ENCODE measurements around the gene CEACAM1.

DNA sequence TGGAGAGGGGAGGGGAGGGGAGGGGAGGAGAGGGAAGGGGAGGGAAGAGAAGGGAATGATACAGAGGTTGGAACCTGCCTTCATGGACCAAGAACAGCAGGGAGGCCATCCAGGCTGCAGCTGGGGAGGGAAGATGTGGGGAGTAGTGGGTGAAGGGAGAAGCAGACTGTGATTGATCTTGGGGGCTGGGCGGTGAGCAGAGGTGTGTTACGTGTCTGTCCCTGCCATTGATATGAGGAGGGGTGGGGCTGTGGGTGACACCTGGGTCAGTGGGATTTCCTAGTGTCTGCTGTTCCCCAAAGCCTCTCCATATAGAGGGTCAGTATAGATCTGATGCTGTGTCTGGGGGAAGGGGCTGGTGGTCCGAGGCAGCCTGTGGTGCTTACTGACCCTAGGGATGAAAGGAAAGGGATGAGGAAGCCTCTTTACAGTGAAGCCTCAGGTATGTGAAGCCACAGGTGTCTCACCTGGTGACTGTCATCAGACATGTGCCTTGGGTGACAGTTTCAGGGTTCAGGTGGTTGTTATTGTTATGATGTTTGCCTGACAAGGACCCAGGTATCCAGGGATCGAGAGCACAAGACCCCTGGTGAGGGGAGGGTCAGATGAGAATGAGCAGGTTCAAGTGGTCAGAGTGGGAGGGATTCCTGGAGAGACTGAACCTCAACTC, 18.7 kb upstream of the CEACAM1 start:
- no peak for TF ChIP-seq EZH2 (IDR thresholded peaks at IDR 0.05; ENCODE audit: low read length, missing control alignments)
- no peak for TF ChIP-seq CTCF (conservative IDR thresholded peaks at IDR 0.05 in 1 of 2, IDR thresholded peaks at IDR 0.05 in 1 of 2; ENCODE audit: low read depth in 1 of 2, low read length in 2 of 2)

Measured in fibroblast of lung (primary cell).